CD14-positive monocyte (primary cell): ENCODE data around the gene L3MBTL4. TPM values are rescaled to one million over a fixed set of nuclear protein-coding genes. Genes with fewer than 3 reads are reported as not detected.

Experiments
- DNase-seq, 3 donors: peaks; one replicate each; pipeline ENCODE4 v3.0.0-alpha.2; 2011 to 2022
- H2AFZ ChIP-seq: 2 replicates; pipeline ENCODE4 v1.6.0; 2012; ENCODE audit warnings: mild to moderate bottlenecking, low read depth, low read length, inconsistent platforms; ENCODE audit not compliant: insufficient read depth, poor library complexity, severe bottlenecking
- H3K27ac ChIP-seq, 2 donors: 1 replicate in 1 of 2; 2 replicates in 1 of 2; pipeline ENCODE4 v1.5.1; 2012 to 2013; ENCODE audit warnings: low read length in 2 of 2, control low read depth in 1 of 2, inconsistent platforms in 1 of 2, low read depth in 1 of 2, mild to moderate bottlenecking in 1 of 2
- H3K27me3 ChIP-seq, 2 donors: one replicate each; pipeline versions ENCODE4 v1.6.0 to v1.6.1; 2011 to 2013; ENCODE audit warnings: low read length in 2 of 2; ENCODE audit not compliant: control insufficient read depth in 2 of 2, insufficient read depth in 2 of 2
- H3K36me3 ChIP-seq, 2 donors: replicated peaks in 1 of 2; 1 replicate in 1 of 2; 2 replicates in 1 of 2; pipeline versions ENCODE4 v1.5.1 to v1.6.1; 2012 to 2013; ENCODE audit warnings: low read length in 2 of 2, control low read depth in 1 of 2, inconsistent platforms in 1 of 2, mild to moderate bottlenecking in 1 of 2; ENCODE audit not compliant: insufficient read depth in 2 of 2, control insufficient read depth in 1 of 2
- H3K4me1 ChIP-seq, 2 donors: 1 replicate in 1 of 2; 2 replicates in 1 of 2; pipeline versions ENCODE4 v1.5.1 to v1.6.1; 2012 to 2013; ENCODE audit warnings: low read length in 2 of 2, control low read depth in 1 of 2, inconsistent platforms in 1 of 2, mild to moderate bottlenecking in 1 of 2, moderate library complexity in 1 of 2; ENCODE audit not compliant: insufficient read depth in 2 of 2, control insufficient read depth in 1 of 2
- H3K4me2 ChIP-seq: replicated peaks from 2 replicates; pipeline ENCODE3; 2012; ENCODE audit warnings: low read length, moderate library complexity, mild to moderate bottlenecking; ENCODE audit not compliant: poor library complexity, severe bottlenecking; ENCODE audit errors: extremely low read depth
- H3K4me3 ChIP-seq, 3 experiments: fragments of 200-600 bp in 1 of 3; sonication (generic) in 1 of 3; replicated peaks in 1 of 3; 1 replicate in 2 of 3; 2 replicates in 1 of 3; pipeline ENCODE4 v1.5.1; 2011 to 2013; ENCODE audit warnings: low read length in 3 of 3, mild to moderate bottlenecking in 3 of 3, control low read depth in 2 of 3, low read depth in 2 of 3, inconsistent platforms in 1 of 3, moderate library complexity in 1 of 3
- H3K79me2 ChIP-seq: 2 replicates; pipeline ENCODE4 v1.6.0; 2012; ENCODE audit warnings: mild to moderate bottlenecking, control low read depth, inconsistent platforms, low read length, moderate library complexity; ENCODE audit not compliant: insufficient read depth
- H3K9ac ChIP-seq: 2 replicates; pipeline ENCODE4 v1.6.0; 2017; ENCODE audit warnings: low read length, mild to moderate bottlenecking; ENCODE audit not compliant: insufficient read depth, poor library complexity, severe bottlenecking
- H3K9me3 ChIP-seq, 2 donors: replicated peaks in 1 of 2; 1 replicate in 1 of 2; 2 replicates in 1 of 2; pipeline versions ENCODE4 v1.5.1 to v1.6.1; 2012 to 2013; ENCODE audit warnings: low read length in 2 of 2, control low read depth in 1 of 2; ENCODE audit not compliant: control insufficient read depth in 1 of 2, insufficient read depth in 1 of 2
- H4K20me1 ChIP-seq: 2 replicates; pipeline ENCODE4 v1.6.0; 2012; ENCODE audit warnings: mild to moderate bottlenecking, low read length, control low read depth, moderate library complexity; ENCODE audit not compliant: insufficient read depth
- H3K27ac Mint-ChIP-seq, 7 donors: one replicate each; pipeline ENCODE4 v1.8.0; 2020; ENCODE audit warnings: mild to moderate bottlenecking in 7 of 7, mixed read lengths in 7 of 7, moderate library complexity in 6 of 7, inconsistent platforms in 2 of 7
- H3K27me3 Mint-ChIP-seq, 3 donors: one replicate each; pipeline ENCODE4 v1.8.0; 2021 to 2022; ENCODE audit warnings: low read depth in 3 of 3, mild to moderate bottlenecking in 3 of 3, mixed read lengths in 3 of 3, moderate library complexity in 3 of 3, inconsistent platforms in 1 of 3
- H3K36me3 Mint-ChIP-seq, 2 donors: one replicate each; pipeline ENCODE4 v1.8.0; 2020; ENCODE audit warnings: mixed read lengths in 2 of 2, inconsistent platforms in 1 of 2, mild to moderate bottlenecking in 1 of 2
- H3K4me1 Mint-ChIP-seq: one replicate; pipeline ENCODE4 v1.8.0; 2020; ENCODE audit warnings: mild to moderate bottlenecking, mixed read lengths
- H3K4me3 Mint-ChIP-seq, 2 donors: one replicate each; pipeline ENCODE4 v1.8.0; 2020; ENCODE audit warnings: mild to moderate bottlenecking in 2 of 2, mixed read lengths in 2 of 2, moderate library complexity in 1 of 2
- H3K9me3 Mint-ChIP-seq, 7 donors: one replicate each; pipeline ENCODE4 v1.8.0; 2020 to 2022; ENCODE audit warnings: mixed read lengths in 7 of 7, mild to moderate bottlenecking in 6 of 7, moderate library complexity in 6 of 7, inconsistent platforms in 2 of 7
- CTCF ChIP-seq: fragments of 200-600 bp; IDR thresholded peaks from one replicate; pipeline ENCODE4 v1.8.0; 2022; ENCODE audit warnings: antibody characterized with exemption, mild to moderate bottlenecking
- WGBS: methylation state at CpG from one replicate; pipeline ENCODE4 v1.1.5; 2013; ENCODE audit warnings: missing lambda C conversion rate; ENCODE audit not compliant: insufficient coverage; 5-methylcytosine and 5-hydroxymethylcytosine counted together
- intact Hi-C, 2 donors: fragments of 100-400 bp; cut with micrococcal nuclease; formaldehyde crosslinking; loops; one replicate each; pipeline versions ENCODE4 v1.15.0 to v1.15.1; 2023
- polyA plus RNA-seq, 3 donors: library from polyadenylated mRNA; depleted of rRNA in 1 of 3; unstranded in 2 of 3; stranded (reverse) in 1 of 3; fragments of 300-500 nt in 2 of 3; fragments of >200 nt in 1 of 3; fragmentation: Illumina TruSeq in 2 of 3; gene quantifications; 1 replicate in 2 of 3; 2 replicates in 1 of 3; pipeline ENCODE4 v1.2.3, GENCODE V29; 2012 to 2021

L3MBTL4 gene
- polyA plus RNA-seq, 3 donors, result 0.55 to 1.2 (median 0.72) TPM

- Histone ChIP-seq H3K79me2 (no peaks in the 10 kb centered on the region), H3K4me2 (no peak overlapping the region), H3K27me3 (no peaks in the 10 kb centered on the region), H3K36me3 (no peaks in the 10 kb centered on the region), H3K27ac (no peak overlapping the region), H3K9me3 (peaks cover 0 to 5% of the 10 kb centered on the region in 2 donors), H4K20me1 (no peaks in the 10 kb centered on the region), H3K4me1 (peaks cover 0 to 10% of the 10 kb centered on the region in 2 donors), H3K4me3 (no peak overlapping the region), H3K9ac (no peak overlapping the region), H2AFZ (no peak overlapping the region)
- WGBS, result 86% methylated on average over 6 of the region's 6 CpGs
- no peak overlapping the region for H3K27ac Mint-ChIP-seq
- no peak overlapping the region for H3K4me3 Mint-ChIP-seq
- no peak for DNase-seq
- intact Hi-C loops, result no loop called here
- TF ChIP-seq CTCF, result no peak
- H3K36me3 Mint-ChIP-seq, result no peaks in the 10 kb centered on the region
- peaks cover 9% of the 10 kb centered on the region for H3K4me1 Mint-ChIP-seq
- H3K9me3 Mint-ChIP-seq, result peaks cover 0 to 6% (median 4%) of the 10 kb centered on the region in 7 donors
- H3K27me3 Mint-ChIP-seq, result peaks cover 0 to 4% (median 2%) of the 10 kb centered on the region in 3 donors
These were observed 16.7 kb downstream of the L3MBTL4 start for GRCh38 chr18:6397931-6398566.

GRCh38 chr18:6396847-6397246 is 17.9 kb downstream of the L3MBTL4 start:
- Mint-ChIP-seq H3K4me3 (no peak overlapping the region), H3K27ac (no peak overlapping the region), H3K27me3 (peaks cover 0 to 4% (median 2%) of the 10 kb centered on the region in 3 donors), H3K4me1 (peaks cover 9% of the 10 kb centered on the region), H3K9me3 (peaks cover 0 to 7% (median 5%) of the 10 kb centered on the region in 7 donors), H3K36me3 (no peaks in the 10 kb centered on the region)
- Histone ChIP-seq H4K20me1 (no peaks in the 10 kb centered on the region), H3K9me3 (peaks cover 5% of the 10 kb centered on the region in 2 donors), H3K9ac (no peak overlapping the region), H3K4me1 (peaks cover 0 to 10% of the 10 kb centered on the region in 2 donors), H3K36me3 (no peaks in the 10 kb centered on the region), H3K4me3 (no peak overlapping the region), H3K79me2 (no peaks in the 10 kb centered on the region), H2AFZ (no peak overlapping the region), H3K27me3 (no peaks in the 10 kb centered on the region), H3K27ac (no peak overlapping the region), H3K4me2 (no peak overlapping the region)
- intact Hi-C loops, result no loop called here
- no peak for DNase-seq
- TF ChIP-seq CTCF, result no peak
- 94% methylated on average over 3 of the region's 5 CpGs for WGBS
